GM12878 (cell line): Measurements from ENCODE around the gene ADAMTS3. TPM values are rescaled to one million over a fixed set of nuclear protein-coding genes. Genes with fewer than 3 reads are reported as not detected.

Experiments used
- ATAC-seq: fragments of 200-7000 bp; cut with Tn5 transposase; 3 replicates; pipeline ENCODE4 v1.9.1; 2020; ENCODE audit warnings: mild to moderate bottlenecking, moderate library complexity
- BruUV-seq: library from RNA; stranded (reverse); fragments of 400-500 nt; replicated peaks from 2 replicates; lab custom pipeline; 2021; lab: Mats Ljungman, UMichigan
- CTCF ChIA-PET: fragments of 300-600 bp; sonication (Branson Sonifier 250); formaldehyde crosslinking; extraction: SDS; loops from one replicate; lab custom pipeline; 2021; ENCODE audit warnings: inconsistent platforms; lab: Yijun Ruan, JAX
- POLR2A ChIA-PET: fragments of 350-600 bp; formaldehyde crosslinking; extraction: SDS; loops from one replicate; lab custom pipeline; 2021; ENCODE audit warnings: inconsistent platforms; lab: Charles Lee
- RAD21 ChIA-PET: fragments of 300-600 bp; sonication (Branson Sonifier 250); formaldehyde crosslinking; loops from one replicate; lab custom pipeline; 2023; ENCODE audit warnings: antibody characterized with exemption; ENCODE audit not compliant: unreplicated experiment; lab: Charles Lee
- SMC1A ChIA-PET: fragments of 300-600 bp; sonication (Branson Sonifier 250); formaldehyde crosslinking; loops from one replicate; lab custom pipeline; 2023; ENCODE audit not compliant: unreplicated experiment, uncharacterized antibody; lab: Charles Lee
- DNase-seq: peaks from one replicate; pipeline ENCODE4 v3.0.0-alpha.2; 2011; ENCODE audit warnings: low read depth, low spot score
- FAIRE-seq: peaks from 3 replicates; lab custom pipeline; 2011; peaks lifted over from hg19 to GRCh38; lab: Jason Lieb, UNC
- H2AFZ ChIP-seq: 2 replicates; pipeline ENCODE4 v1.6.0; 2011; ENCODE audit warnings: low read depth, low read length, control low read depth; ENCODE audit not compliant: control insufficient read depth
- H3K27ac ChIP-seq: 2 replicates; pipeline ENCODE4 v1.5.1; 2011; ENCODE audit warnings: control low read depth; ENCODE audit not compliant: control insufficient read depth, insufficient read depth
- H3K27me3 ChIP-seq, 2 experiments: replicated peaks in 1 of 2; 2 replicates each; pipeline versions ENCODE4 v1.6.0 to v1.6.1; 2011; ENCODE audit warnings: low read length in 1 of 2; ENCODE audit not compliant: control insufficient read depth in 2 of 2, insufficient read depth in 2 of 2
- H3K36me3 ChIP-seq, 2 experiments: 2 replicates each; pipeline ENCODE4 v1.5.1; 2011; ENCODE audit warnings: low read length in 1 of 2; ENCODE audit not compliant: control insufficient read depth in 2 of 2, insufficient read depth in 2 of 2
- H3K4me1 ChIP-seq: 2 replicates; pipeline ENCODE4 v1.6.1; 2011; ENCODE audit warnings: mild to moderate bottlenecking, low read length, moderate library complexity, mixed read lengths; ENCODE audit not compliant: control insufficient read depth, insufficient read depth
- H3K4me2 ChIP-seq: 2 replicates; pipeline ENCODE4 v1.6.0; 2011; ENCODE audit warnings: control low read depth; ENCODE audit not compliant: control insufficient read depth, insufficient read depth
- H3K4me3 ChIP-seq: fragments of 200-600 bp; sonication (generic); 2 replicates; pipeline ENCODE4 v1.5.1; 2016
- H3K79me2 ChIP-seq: 2 replicates; pipeline ENCODE4 v1.6.0; 2011; ENCODE audit warnings: low read length; ENCODE audit not compliant: control insufficient read depth, insufficient read depth
- H3K9ac ChIP-seq: 2 replicates; pipeline ENCODE4 v1.8.0; 2011; ENCODE audit warnings: low read length, control low read depth, mixed read lengths; ENCODE audit not compliant: control insufficient read depth, insufficient read depth
- H3K9me3 ChIP-seq: replicated peaks from 3 replicates; pipeline ENCODE4 v1.5.1; 2011; ENCODE audit warnings: mild to moderate bottlenecking, low read length; ENCODE audit not compliant: control insufficient read depth, insufficient read depth
- H4K20me1 ChIP-seq: 2 replicates; pipeline ENCODE4 v1.6.0; 2011; ENCODE audit not compliant: control insufficient read depth, insufficient read depth
- ASH2L ChIP-seq: fragments of 300-600, 200-600 bp; sonication (generic); IDR thresholded peaks from 2 replicates; pipeline ENCODE4 v1.6.1; 2017; ENCODE audit warnings: low read depth, mild to moderate bottlenecking, borderline replicate concordance
- BHLHE40 ChIP-seq, 2 experiments: fragments of 450-650 bp in 1 of 2; IDR thresholded peaks; 2 replicates each; pipeline ENCODE4 v1.6.1; 2011 to 2017; ENCODE audit warnings: low read depth in 2 of 2, borderline replicate concordance in 1 of 2, improper control_type of control experiment in 1 of 2, low read length in 1 of 2, mild to moderate bottlenecking in 1 of 2
- IKZF2 ChIP-seq, 2 experiments: fragments of 450-650 bp; IDR thresholded peaks; 2 replicates each; pipeline ENCODE4 v1.6.1; 2017; ENCODE audit warnings: mild to moderate bottlenecking in 2 of 2, moderate library complexity in 2 of 2
- MTA3 ChIP-seq: IDR thresholded peaks from 2 replicates; pipeline ENCODE4 v1.6.1; 2012; ENCODE audit warnings: low read length, inconsistent platforms, borderline replicate concordance
- SP1 ChIP-seq: IDR thresholded peaks from one replicate; pipeline ENCODE4 v1.6.1; 2011; ENCODE audit warnings: low read depth, low read length
- WGBS: methylation state at CpG from one replicate; pipeline ENCODE4 v1.1.6; 2016; ENCODE audit warnings: low lambda C conversion rate; ENCODE audit not compliant: insufficient replicate concordance, insufficient coverage; ENCODE audit errors: missing lambda C conversion rate; 5-methylcytosine and 5-hydroxymethylcytosine counted together
- in situ Hi-C: fragments of 300-500 bp; cut with MboI; formaldehyde crosslinking; loops from 9 replicates; pipeline ENCODE4 v1.14.3; 2018; ENCODE audit warnings: mixed read lengths
- intact Hi-C: fragments of 100-400 bp; cut with micrococcal nuclease; formaldehyde crosslinking; loops from one replicate; pipeline ENCODE4 v1.14.2; 2022; ENCODE audit not compliant: unreplicated experiment
- polyA plus RNA-seq, 11 experiments: library from polyadenylated mRNA; depleted of rRNA in 4 of 11; unstranded in 6 of 11; stranded (reverse) in 5 of 11; fragments of >200 nt; fragmentation: Nextera tagmentation in 4 of 11; fragmentation: Illumina TruSeq in 1 of 11; extraction: Ambion mirVana in 4 of 11; extraction: Trizol in 1 of 11; gene quantifications; 1 replicate in 1 of 11; 2 replicates in 10 of 11; pipeline versions ENCODE4 v1.2.1 to v1.2.3, GENCODE V29; 2011 to 2016; ENCODE audit warnings: inconsistent platforms in 2 of 11, missing spikeins in 2 of 11, low read depth in 1 of 11
- total RNA-seq, 4 experiments: library from RNA; depleted of rRNA in 3 of 4; stranded (reverse); fragments of >200 nt in 3 of 4; fragmentation: Illumina TruSeq in 1 of 4; extraction: Trizol in 1 of 4; gene quantifications; 2 replicates each; pipeline versions ENCODE4 v1.2.1 to v1.2.3, GENCODE V29; 2013 to 2021
- TF ChIP-seq, protein P1 (sequence below): IDR thresholded peaks from 2 replicates; pipeline ENCODE4 v1.6.1; 2012; ENCODE audit warnings: low read depth, low read length, improper control_type of control experiment
- TF ChIP-seq, protein P2 (sequence below): fragments of 450-650 bp; formaldehyde crosslinking; IDR thresholded peaks from 2 replicates; pipeline ENCODE4 v1.5.0; 2022; ENCODE audit warnings: mild to moderate bottlenecking, missing genetic modification characterization
- TF ChIP-seq, protein P3 (sequence below): fragments of 450-650 bp; IDR thresholded peaks from 2 replicates; pipeline ENCODE4 v1.6.1; 2016; ENCODE audit warnings: mild to moderate bottlenecking, moderate library complexity, borderline replicate concordance
- TF ChIP-seq, protein P4 (sequence below): IDR thresholded peaks from 2 replicates; pipeline ENCODE4 v1.6.1; 2012; ENCODE audit warnings: low read depth, low read length, improper control_type of control experiment

The ADAMTS3 gene
- total and polyA plus RNA-seq, 10 of the 15 experiments (the other 5 are each of a cell fraction or from before 2014, with no cell fraction given), result under 0.01 to 0.07 (median 0.02) TPM; not detected in 6

DNA sequence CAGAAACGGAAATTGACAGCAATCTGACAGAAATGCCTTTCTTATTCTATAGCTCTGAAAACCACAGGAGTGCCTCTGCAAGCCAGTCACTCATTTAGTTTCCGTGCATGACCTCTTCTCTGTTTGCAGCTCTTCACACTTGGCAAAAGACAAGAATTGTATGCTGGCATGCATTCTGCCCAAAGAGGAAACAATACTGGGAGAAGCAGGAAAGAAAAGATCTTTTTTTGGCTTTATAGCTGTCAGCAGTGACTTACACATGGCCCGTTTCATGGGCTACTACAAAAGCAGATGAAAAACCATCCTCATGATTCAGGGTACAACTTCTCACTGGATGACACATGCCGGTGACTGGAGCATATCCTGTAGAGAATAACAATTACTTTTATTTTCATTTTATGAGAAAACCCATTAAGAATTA, 249.4 kb downstream of the ADAMTS3 start:
- no peak overlapping the region for H3K27ac ChIP-seq
- ATAC-seq, result no peak
- ChIA-PET RAD21 (no interaction called here), POLR2A (no interaction called here), CTCF (interaction anchor here (1.1 to 1.2 kb wide), 2 partner anchors 17 to 148 kb away, joined by 3 read pairs; no protein-coding TSS in a partner anchor)
- no peaks in the 10 kb centered on the region for H3K4me1 ChIP-seq
- DNase-seq, result no peak
- H3K9me3 ChIP-seq, result no peaks in the 10 kb centered on the region
- no peaks in the 10 kb centered on the region for H3K36me3 ChIP-seq
- no peak overlapping the region for H3K4me2 ChIP-seq
- in situ Hi-C loops, result loop anchor here (25.0 kb wide), 1 partner anchor 693 kb away; no protein-coding TSS in a partner anchor
- no peak overlapping the region for H2AFZ ChIP-seq
- H3K9ac ChIP-seq, result no peak overlapping the region
- BruUV-seq, result no TSS peak
- no peak overlapping the region for H3K4me3 ChIP-seq
- H4K20me1 ChIP-seq, result no peaks in the 10 kb centered on the region
- TF ChIP-seq, protein P1, sequence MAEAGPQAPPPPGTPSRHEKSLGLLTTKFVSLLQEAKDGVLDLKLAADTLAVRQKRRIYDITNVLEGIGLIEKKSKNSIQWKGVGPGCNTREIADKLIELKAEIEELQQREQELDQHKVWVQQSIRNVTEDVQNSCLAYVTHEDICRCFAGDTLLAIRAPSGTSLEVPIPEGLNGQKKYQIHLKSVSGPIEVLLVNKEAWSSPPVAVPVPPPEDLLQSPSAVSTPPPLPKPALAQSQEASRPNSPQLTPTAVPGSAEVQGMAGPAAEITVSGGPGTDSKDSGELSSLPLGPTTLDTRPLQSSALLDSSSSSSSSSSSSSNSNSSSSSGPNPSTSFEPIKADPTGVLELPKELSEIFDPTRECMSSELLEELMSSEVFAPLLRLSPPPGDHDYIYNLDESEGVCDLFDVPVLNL, result no peak
- no peak for TF ChIP-seq ASH2L
- TF ChIP-seq IKZF2 (IDR thresholded peaks at IDR 0.05), result no peak
- TF ChIP-seq, protein P2, sequence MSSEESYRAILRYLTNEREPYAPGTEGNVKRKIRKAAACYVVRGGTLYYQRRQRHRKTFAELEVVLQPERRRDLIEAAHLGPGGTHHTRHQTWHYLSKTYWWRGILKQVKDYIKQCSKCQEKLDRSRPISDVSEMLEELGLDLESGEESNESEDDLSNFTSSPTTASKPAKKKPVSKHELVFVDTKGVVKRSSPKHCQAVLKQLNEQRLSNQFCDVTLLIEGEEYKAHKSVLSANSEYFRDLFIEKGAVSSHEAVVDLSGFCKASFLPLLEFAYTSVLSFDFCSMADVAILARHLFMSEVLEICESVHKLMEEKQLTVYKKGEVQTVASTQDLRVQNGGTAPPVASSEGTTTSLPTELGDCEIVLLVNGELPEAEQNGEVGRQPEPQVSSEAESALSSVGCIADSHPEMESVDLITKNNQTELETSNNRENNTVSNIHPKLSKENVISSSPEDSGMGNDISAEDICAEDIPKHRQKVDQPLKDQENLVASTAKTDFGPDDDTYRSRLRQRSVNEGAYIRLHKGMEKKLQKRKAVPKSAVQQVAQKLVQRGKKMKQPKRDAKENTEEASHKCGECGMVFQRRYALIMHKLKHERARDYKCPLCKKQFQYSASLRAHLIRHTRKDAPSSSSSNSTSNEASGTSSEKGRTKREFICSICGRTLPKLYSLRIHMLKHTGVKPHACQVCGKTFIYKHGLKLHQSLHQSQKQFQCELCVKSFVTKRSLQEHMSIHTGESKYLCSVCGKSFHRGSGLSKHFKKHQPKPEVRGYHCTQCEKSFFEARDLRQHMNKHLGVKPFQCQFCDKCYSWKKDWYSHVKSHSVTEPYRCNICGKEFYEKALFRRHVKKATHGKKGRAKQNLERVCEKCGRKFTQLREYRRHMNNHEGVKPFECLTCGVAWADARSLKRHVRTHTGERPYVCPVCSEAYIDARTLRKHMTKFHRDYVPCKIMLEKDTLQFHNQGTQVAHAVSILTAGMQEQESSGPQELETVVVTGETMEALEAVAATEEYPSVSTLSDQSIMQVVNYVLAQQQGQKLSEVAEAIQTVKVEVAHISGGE, result no peak
- no peak for TF ChIP-seq SP1
- TF ChIP-seq MTA3, result no peak
- TF ChIP-seq, protein P3, sequence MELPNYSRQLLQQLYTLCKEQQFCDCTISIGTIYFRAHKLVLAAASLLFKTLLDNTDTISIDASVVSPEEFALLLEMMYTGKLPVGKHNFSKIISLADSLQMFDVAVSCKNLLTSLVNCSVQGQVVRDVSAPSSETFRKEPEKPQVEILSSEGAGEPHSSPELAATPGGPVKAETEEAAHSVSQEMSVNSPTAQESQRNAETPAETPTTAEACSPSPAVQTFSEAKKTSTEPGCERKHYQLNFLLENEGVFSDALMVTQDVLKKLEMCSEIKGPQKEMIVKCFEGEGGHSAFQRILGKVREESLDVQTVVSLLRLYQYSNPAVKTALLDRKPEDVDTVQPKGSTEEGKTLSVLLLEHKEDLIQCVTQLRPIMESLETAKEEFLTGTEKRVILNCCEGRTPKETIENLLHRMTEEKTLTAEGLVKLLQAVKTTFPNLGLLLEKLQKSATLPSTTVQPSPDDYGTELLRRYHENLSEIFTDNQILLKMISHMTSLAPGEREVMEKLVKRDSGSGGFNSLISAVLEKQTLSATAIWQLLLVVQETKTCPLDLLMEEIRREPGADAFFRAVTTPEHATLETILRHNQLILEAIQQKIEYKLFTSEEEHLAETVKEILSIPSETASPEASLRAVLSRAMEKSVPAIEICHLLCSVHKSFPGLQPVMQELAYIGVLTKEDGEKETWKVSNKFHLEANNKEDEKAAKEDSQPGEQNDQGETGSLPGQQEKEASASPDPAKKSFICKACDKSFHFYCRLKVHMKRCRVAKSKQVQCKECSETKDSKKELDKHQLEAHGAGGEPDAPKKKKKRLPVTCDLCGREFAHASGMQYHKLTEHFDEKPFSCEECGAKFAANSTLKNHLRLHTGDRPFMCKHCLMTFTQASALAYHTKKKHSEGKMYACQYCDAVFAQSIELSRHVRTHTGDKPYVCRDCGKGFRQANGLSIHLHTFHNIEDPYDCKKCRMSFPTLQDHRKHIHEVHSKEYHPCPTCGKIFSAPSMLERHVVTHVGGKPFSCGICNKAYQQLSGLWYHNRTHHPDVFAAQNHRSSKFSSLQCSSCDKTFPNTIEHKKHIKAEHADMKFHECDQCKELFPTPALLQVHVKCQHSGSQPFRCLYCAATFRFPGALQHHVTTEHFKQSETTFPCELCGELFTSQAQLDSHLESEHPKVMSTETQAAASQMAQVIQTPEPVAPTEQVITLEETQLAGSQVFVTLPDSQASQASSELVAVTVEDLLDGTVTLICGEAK, result no peak
- TF ChIP-seq BHLHE40 (IDR thresholded peaks at IDR 0.05; ENCODE audit: borderline replicate concordance in 1 of 2, low read depth in 2 of 2, low read length in 1 of 2), result no peak
- TF ChIP-seq, protein P4, sequence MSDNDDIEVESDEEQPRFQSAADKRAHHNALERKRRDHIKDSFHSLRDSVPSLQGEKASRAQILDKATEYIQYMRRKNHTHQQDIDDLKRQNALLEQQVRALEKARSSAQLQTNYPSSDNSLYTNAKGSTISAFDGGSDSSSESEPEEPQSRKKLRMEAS, result no peak
- TF ChIP-seq, all 136 proteins: peak for 0
- intact Hi-C loops, result no loop called here
- SMC1A ChIA-PET, result no interaction called here
- 10% methylated on average over 4 of the region's 4 CpGs for WGBS
- FAIRE-seq, result no peak
- no peaks in the 10 kb centered on the region for H3K79me2 ChIP-seq
- H3K27me3 ChIP-seq, result no peaks in the 10 kb centered on the region
